HEK293 (cell line): ENCODE results near the gene MYO5B.

Experiments
- CTCF ChIA-PET: fragments of 350-600 bp; formaldehyde crosslinking; extraction: SDS; loops from one replicate; lab custom pipeline; 2021; ENCODE audit warnings: antibody characterized with exemption; lab: Yijun Ruan, JAX
- POLR2A ChIA-PET: fragments of 300-600 bp; formaldehyde crosslinking; extraction: SDS; loops from one replicate; lab custom pipeline; 2020; ENCODE audit warnings: antibody characterized with exemption, inconsistent platforms; lab: Yijun Ruan, JAX
- H3K27ac ChIP-seq: fragments of 200-500 bp; sonication (Bioruptor generic); 2 replicates; pipeline ENCODE4 v1.5.1; 2014; ENCODE audit warnings: low read depth, low read length, control low read depth, inconsistent platforms; ENCODE audit errors: extremely low read depth
- H3K36me3 ChIP-seq, 2 experiments: fragments of 200-500 bp in 1 of 2; sonication (Bioruptor generic) in 1 of 2; 1 replicate in 1 of 2; 2 replicates in 1 of 2; pipeline ENCODE4 v1.5.1; 2014 to 2017; ENCODE audit warnings: inconsistent platforms in 2 of 2, low read length in 2 of 2; ENCODE audit not compliant: control insufficient read depth in 2 of 2, insufficient read depth in 1 of 2
- H3K4me1 ChIP-seq: fragments of 200-500 bp; sonication (Bioruptor generic); 2 replicates; pipeline ENCODE4 v1.5.1; 2014; ENCODE audit warnings: mild to moderate bottlenecking, low read length, inconsistent platforms; ENCODE audit not compliant: control insufficient read depth, insufficient read depth
- H3K4me3 ChIP-seq: 2 replicates; pipeline ENCODE4 v1.5.1; 2011; ENCODE audit warnings: low read depth, mild to moderate bottlenecking, control low read depth, low read length, moderate library complexity
- H3K9me3 ChIP-seq: fragments of 200-500 bp; sonication (Bioruptor generic); 2 replicates; pipeline ENCODE4 v1.5.1; 2014; ENCODE audit warnings: low read depth, low read length, inconsistent platforms; ENCODE audit not compliant: control insufficient read depth, insufficient read depth
- CTCF ChIP-seq: fragments of 450-650 bp; formaldehyde crosslinking; IDR thresholded peaks from 2 replicates; pipeline ENCODE4 v1.5.1; 2016; ENCODE audit warnings: missing biosample characterization, missing genetic modification characterization
- HOXC10 ChIP-seq: sonication (generic); formaldehyde crosslinking; IDR thresholded peaks from 2 replicates; pipeline ENCODE4 v1.8.1; 2023; ENCODE audit warnings: mild to moderate bottlenecking, missing genetic modification reagents
- MEIS1 ChIP-seq: sonication (generic); formaldehyde crosslinking; IDR thresholded peaks from 2 replicates; pipeline ENCODE4 v1.8.1; 2022; ENCODE audit warnings: missing genetic modification reagents, mild to moderate bottlenecking, borderline replicate concordance
- SP2 ChIP-seq: fragments of 450-650 bp; formaldehyde crosslinking; IDR thresholded peaks from 2 replicates; pipeline ENCODE4 v1.5.1; 2016; ENCODE audit warnings: missing biosample characterization, missing genetic modification characterization
- YY2 ChIP-seq: fragments of 450-650 bp; formaldehyde crosslinking; IDR thresholded peaks from 2 replicates; pipeline ENCODE4 v1.5.1; 2016; ENCODE audit warnings: missing biosample characterization, missing genetic modification characterization
- ZBTB10 ChIP-seq: fragments of 450-650 bp; formaldehyde crosslinking; IDR thresholded peaks from 2 replicates; pipeline ENCODE4 v1.5.1; 2016; ENCODE audit warnings: missing biosample characterization, missing genetic modification characterization
- ZBTB8A ChIP-seq: fragments of 450-650 bp; formaldehyde crosslinking; IDR thresholded peaks from 2 replicates; pipeline ENCODE4 v1.5.1; 2016; ENCODE audit warnings: missing biosample characterization, missing genetic modification characterization
- ZNF174 ChIP-seq: fragments of 450-650 bp; formaldehyde crosslinking; IDR thresholded peaks from 2 replicates; pipeline ENCODE4 v1.5.0; 2017; ENCODE audit warnings: missing biosample characterization, mild to moderate bottlenecking, missing genetic modification characterization
- ZNF23 ChIP-seq: fragments of 450-650 bp; formaldehyde crosslinking; IDR thresholded peaks from 2 replicates; pipeline ENCODE4 v1.5.1; 2016; ENCODE audit warnings: missing biosample characterization, missing genetic modification characterization, borderline replicate concordance
- ZNF354C ChIP-seq: fragments of 450-650 bp; formaldehyde crosslinking; IDR thresholded peaks from 2 replicates; pipeline ENCODE4 v1.5.1; 2016; ENCODE audit warnings: missing biosample characterization, missing genetic modification characterization, low read depth, borderline replicate concordance
- ZNF449 ChIP-seq: fragments of 450-650 bp; formaldehyde crosslinking; IDR thresholded peaks from 2 replicates; pipeline ENCODE4 v1.5.1; 2017; ENCODE audit warnings: missing biosample characterization, mild to moderate bottlenecking, missing genetic modification characterization, moderate library complexity
- ZNF560 ChIP-seq: fragments of 450-650 bp; formaldehyde crosslinking; IDR thresholded peaks from 2 replicates; pipeline ENCODE4 v1.5.1; 2017; ENCODE audit warnings: missing biosample characterization, missing genetic modification characterization, borderline replicate concordance
- ZNF596 ChIP-seq: fragments of 450-650 bp; IDR thresholded peaks from 2 replicates; pipeline ENCODE4 v1.5.0; 2018; ENCODE audit warnings: missing biosample characterization, mild to moderate bottlenecking, missing genetic modification characterization, moderate library complexity
- ZNF639 ChIP-seq: fragments of 450-650 bp; formaldehyde crosslinking; IDR thresholded peaks from 2 replicates; pipeline ENCODE4 v1.5.1; 2016; ENCODE audit warnings: missing biosample characterization, missing genetic modification characterization
- ZNF658 ChIP-seq: fragments of 450-650 bp; formaldehyde crosslinking; IDR thresholded peaks from 2 replicates; pipeline ENCODE4; 2016; ENCODE audit warnings: missing biosample characterization, missing genetic modification characterization
- ZNF837 ChIP-seq: fragments of 450-650 bp; formaldehyde crosslinking; IDR thresholded peaks from 2 replicates; pipeline ENCODE4 v1.5.1; 2016; ENCODE audit warnings: missing biosample characterization, missing genetic modification characterization

Gene MYO5B

GRCh38 chr18:49813319-49814146 is 381.4 kb downstream of the MYO5B start, which contains the start of gene ACAA2 (continued):
- TF ChIP-seq ZNF174 (tag by site-specific recombination) = no peak
- no peak for TF ChIP-seq ZNF596 (tag by site-specific recombination)
- no peak for TF ChIP-seq ZNF658 (tag by site-specific recombination)
- TF ChIP-seq YY2 = peak; percentile 75
- no peak for TF ChIP-seq CTCF
- TF ChIP-seq ZNF354C (tag by site-specific recombination) = no peak
- TF ChIP-seq ZNF560 (tag by site-specific recombination) = no peak
- TF ChIP-seq ZNF23 (tag by site-specific recombination) = no peak

GRCh38 chr18:49813069-49813318 is 382.0 kb downstream of the MYO5B start:
- H3K36me3 ChIP-seq = no peaks in the 10 kb centered on the region; a peak in 1 of 3 replicates
- no peaks in the 10 kb centered on the region for H3K9me3 ChIP-seq
- H3K27ac ChIP-seq = peak overlapping the region; percentile 96
- H3K4me3 ChIP-seq = peak overlapping the region; percentile 76
- TF ChIP-seq ZNF639 (tag by site-specific recombination) (no peak), ZBTB10 (tag by site-specific recombination) (no peak), ZBTB8A (no peak), SP2 (no peak), MEIS1 (CRISPR knock-in tag) (no peak), HOXC10 (no peak), ZNF449 (tag by site-specific recombination) (no peak), ZNF837 (tag by site-specific recombination) (no peak)
- TF ChIP-seq, all 188 proteins: peak for 0
- peaks cover 22% of the 10 kb centered on the region for H3K4me1 ChIP-seq
- POLR2A ChIA-PET = interaction anchor here (0.7 to 1.4 kb wide), 4 partner anchors 22 to 326 kb away, joined by 4 to 5 read pairs (median 4); partner anchors contain the start of gene C18orf32
- CTCF ChIA-PET = interaction anchor here (1.9 kb wide), 1 partner anchor 48 kb away, joined by 7 read pairs; no protein-coding TSS in a partner anchor
